ENCODE results near the gene DKC1. TPM values are rescaled to one million over a fixed set of nuclear protein-coding genes. Genes with fewer than 3 reads are reported as not detected.

DKC1 gene
- total RNA-seq, 2 experiments from 2014 or later = 51.7 to 58.6 TPM

DNA sequence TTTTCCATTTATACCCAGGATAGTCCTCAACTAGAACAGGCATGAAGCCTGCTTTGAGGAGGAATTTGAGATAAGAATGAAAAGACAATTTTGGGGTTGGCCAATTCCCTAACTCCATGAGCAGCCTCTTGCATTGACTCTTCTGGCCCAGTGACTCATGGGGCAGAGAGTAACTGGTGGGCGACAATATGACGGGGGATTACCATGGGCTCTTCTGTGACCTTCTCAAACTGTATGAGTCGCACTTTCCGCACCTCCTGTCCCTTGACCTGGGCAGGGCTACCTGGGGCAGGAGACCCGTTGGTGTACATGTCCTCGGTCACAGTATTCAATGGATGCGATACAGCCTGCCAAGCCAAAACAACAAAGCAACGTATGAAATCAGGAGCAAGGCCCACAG, 29.3 kb downstream of the DKC1 start:
- Mint-ChIP-seq H3K4me1 (ENCODE audit: low read depth) (no peaks in the 10 kb centered on the region), H3K9me3 (no peaks in the 10 kb centered on the region), H3K4me3 (no peak overlapping the region), H3K27ac (no peak overlapping the region), H3K36me3 (ENCODE audit: low read depth) (peaks cover 19% of the 10 kb centered on the region), H3K27me3 (no peaks in the 10 kb centered on the region)
- intact Hi-C loops (cut with DNase I, micrococcal nuclease) = no loop called here
- Histone ChIP-seq H3K9me3 (ENCODE audit: control insufficient read depth in 1 of 2, insufficient read depth in 1 of 2, low read length in 2 of 2) (no peaks in the 10 kb centered on the region), H3K4me1 (ENCODE audit: insufficient read depth, low read length) (no peaks in the 10 kb centered on the region), H3K27me3 (ENCODE audit: control insufficient read depth in 1 of 2, insufficient read depth in 2 of 2, low read length in 2 of 2) (no peaks in the 10 kb centered on the region), H3K4me3 (ENCODE audit: low read length) (no peak overlapping the region), H3K27ac (ENCODE audit: low read depth in 1 of 2, low read length in 2 of 2) (no peak overlapping the region), H3K36me3 (ENCODE audit: insufficient read depth, low read length) (no peaks in the 10 kb centered on the region)
- DNase-seq (no peak), ATAC-seq (ENCODE audit: poor library complexity) (no peak)
- CTCF ChIA-PET = no interaction called here
- POLR2A ChIA-PET = no interaction called here
- TF ChIP-seq, protein P1, sequence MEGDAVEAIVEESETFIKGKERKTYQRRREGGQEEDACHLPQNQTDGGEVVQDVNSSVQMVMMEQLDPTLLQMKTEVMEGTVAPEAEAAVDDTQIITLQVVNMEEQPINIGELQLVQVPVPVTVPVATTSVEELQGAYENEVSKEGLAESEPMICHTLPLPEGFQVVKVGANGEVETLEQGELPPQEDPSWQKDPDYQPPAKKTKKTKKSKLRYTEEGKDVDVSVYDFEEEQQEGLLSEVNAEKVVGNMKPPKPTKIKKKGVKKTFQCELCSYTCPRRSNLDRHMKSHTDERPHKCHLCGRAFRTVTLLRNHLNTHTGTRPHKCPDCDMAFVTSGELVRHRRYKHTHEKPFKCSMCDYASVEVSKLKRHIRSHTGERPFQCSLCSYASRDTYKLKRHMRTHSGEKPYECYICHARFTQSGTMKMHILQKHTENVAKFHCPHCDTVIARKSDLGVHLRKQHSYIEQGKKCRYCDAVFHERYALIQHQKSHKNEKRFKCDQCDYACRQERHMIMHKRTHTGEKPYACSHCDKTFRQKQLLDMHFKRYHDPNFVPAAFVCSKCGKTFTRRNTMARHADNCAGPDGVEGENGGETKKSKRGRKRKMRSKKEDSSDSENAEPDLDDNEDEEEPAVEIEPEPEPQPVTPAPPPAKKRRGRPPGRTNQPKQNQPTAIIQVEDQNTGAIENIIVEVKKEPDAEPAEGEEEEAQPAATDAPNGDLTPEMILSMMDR (IDR thresholded peaks at IDR 0.05) = no peak

DNA sequence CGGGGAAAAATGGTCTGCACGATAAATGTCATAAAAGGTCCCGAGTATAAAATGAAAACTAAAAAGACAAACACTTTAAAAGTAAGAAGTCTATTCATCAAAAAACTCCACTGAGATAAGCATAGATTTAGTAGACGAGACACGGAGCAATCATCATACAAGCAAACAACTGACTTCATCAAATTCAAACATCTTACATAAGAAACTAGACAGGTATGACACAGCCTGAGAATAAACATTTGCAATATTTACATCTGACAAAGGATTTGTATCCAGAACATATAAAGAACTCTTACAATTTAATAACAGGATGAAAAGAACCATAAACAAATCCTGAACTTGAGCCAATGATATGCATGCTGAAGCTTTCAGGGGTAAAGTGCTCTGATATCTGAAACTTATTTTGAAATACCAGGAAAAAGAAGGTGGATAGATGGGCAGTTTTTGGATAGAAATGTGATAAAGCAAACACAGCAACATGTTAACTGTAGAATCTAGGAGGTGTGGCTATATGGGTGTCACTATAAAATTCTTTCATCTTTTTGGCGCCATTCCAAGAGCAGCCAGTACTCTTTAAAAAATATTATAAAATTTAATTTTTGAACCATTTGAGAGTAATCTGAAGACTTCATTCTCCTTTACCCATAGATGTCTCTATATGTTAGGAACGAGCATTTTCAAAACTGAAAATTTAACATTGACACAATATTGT, 30.6 kb downstream of the DKC1 start:
- TF ChIP-seq, protein P1 (IDR thresholded peaks at IDR 0.05) = no peak

DNA sequence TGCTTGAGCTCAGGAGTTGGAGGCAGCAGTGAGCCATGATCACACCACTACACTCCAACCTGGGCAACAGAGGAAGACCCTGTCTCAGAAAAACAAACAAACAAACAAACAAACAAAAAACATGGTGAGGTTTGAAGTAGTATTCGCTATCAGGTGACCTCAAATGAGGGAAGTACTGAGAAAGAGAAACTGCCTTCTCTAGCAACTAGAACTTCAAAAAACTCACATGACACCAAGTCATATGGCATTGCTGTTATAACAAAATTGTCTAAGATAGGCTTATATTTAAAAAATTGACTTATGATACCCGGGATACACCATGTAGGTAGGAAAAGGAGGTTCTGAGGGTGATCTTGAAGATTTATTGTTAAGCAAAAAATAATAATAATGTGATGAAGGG, 32.4 kb downstream of the DKC1 start:
- Histone ChIP-seq H3K27me3 (ENCODE audit: control insufficient read depth in 1 of 2, insufficient read depth in 2 of 2, low read length in 2 of 2) (no peaks in the 10 kb centered on the region), H3K27ac (ENCODE audit: low read depth in 1 of 2, low read length in 2 of 2) (no peak overlapping the region), H3K9me3 (ENCODE audit: control insufficient read depth in 1 of 2, insufficient read depth in 1 of 2, low read length in 2 of 2) (no peaks in the 10 kb centered on the region), H3K4me1 (ENCODE audit: insufficient read depth, low read length) (peaks cover 7% of the 10 kb centered on the region), H3K36me3 (ENCODE audit: insufficient read depth, low read length) (no peaks in the 10 kb centered on the region), H3K4me3 (ENCODE audit: low read length) (no peak overlapping the region)
- peaks cover 11% of the 10 kb centered on the region for H3K36me3 Mint-ChIP-seq (ENCODE audit: low read depth)
- POLR2A ChIA-PET = no interaction called here
- no peak overlapping the region for H3K27ac Mint-ChIP-seq
- no peaks in the 10 kb centered on the region for H3K9me3 Mint-ChIP-seq
- peaks cover 18% of the 10 kb centered on the region for H3K4me1 Mint-ChIP-seq (ENCODE audit: low read depth)
- intact Hi-C loops (cut with DNase I, micrococcal nuclease) = no loop called here
- CTCF ChIA-PET = no interaction called here
- no peak overlapping the region for H3K4me3 Mint-ChIP-seq
- DNase-seq (no peak), ATAC-seq (ENCODE audit: poor library complexity) (no peak)
- H3K27me3 Mint-ChIP-seq = no peaks in the 10 kb centered on the region
- TF ChIP-seq, protein P1 (IDR thresholded peaks at IDR 0.05) = no peak

More for the DNA sequence above, 30.6 kb downstream of the DKC1 start:
- H3K27me3 Mint-ChIP-seq = no peaks in the 10 kb centered on the region
- H3K4me1 Mint-ChIP-seq (ENCODE audit: low read depth) = peaks cover 1% of the 10 kb centered on the region
- intact Hi-C loops (cut with DNase I, micrococcal nuclease) = no loop called here
- Histone ChIP-seq H3K36me3 (ENCODE audit: insufficient read depth, low read length) (no peaks in the 10 kb centered on the region), H3K4me1 (ENCODE audit: insufficient read depth, low read length) (no peaks in the 10 kb centered on the region), H3K9me3 (ENCODE audit: control insufficient read depth in 1 of 2, insufficient read depth in 1 of 2, low read length in 2 of 2) (no peaks in the 10 kb centered on the region), H3K27me3 (ENCODE audit: control insufficient read depth in 1 of 2, insufficient read depth in 2 of 2, low read length in 2 of 2) (no peaks in the 10 kb centered on the region), H3K27ac (ENCODE audit: low read depth in 1 of 2, low read length in 2 of 2) (no peak overlapping the region), H3K4me3 (ENCODE audit: low read length) (no peak overlapping the region)
- no peak overlapping the region for H3K4me3 Mint-ChIP-seq
- ChIA-PET CTCF (no interaction called here), POLR2A (no interaction called here)
- H3K36me3 Mint-ChIP-seq (ENCODE audit: low read depth) = peaks cover 19% of the 10 kb centered on the region
- no peaks in the 10 kb centered on the region for H3K9me3 Mint-ChIP-seq
- no peak overlapping the region for H3K27ac Mint-ChIP-seq
- ATAC-seq (ENCODE audit: poor library complexity) (no peak), DNase-seq (no peak)
